LoVo (cell line): Measurements from ENCODE around the gene THSD8.
A peak's percentile ranks its signal among the peaks of the same experiment; 100 is the strongest.
"Not testable (repeated sequence)": the region's sequence is repeated elsewhere in the genome, so short reads cannot be mapped to it uniquely, and the experiment has no call there.

Source experiments
- DNase-seq: peaks from one replicate; pipeline ENCODE4 v3.0.0-alpha.2; 2016; ENCODE audit warnings: low spot score

Gene THSD8

DNA sequence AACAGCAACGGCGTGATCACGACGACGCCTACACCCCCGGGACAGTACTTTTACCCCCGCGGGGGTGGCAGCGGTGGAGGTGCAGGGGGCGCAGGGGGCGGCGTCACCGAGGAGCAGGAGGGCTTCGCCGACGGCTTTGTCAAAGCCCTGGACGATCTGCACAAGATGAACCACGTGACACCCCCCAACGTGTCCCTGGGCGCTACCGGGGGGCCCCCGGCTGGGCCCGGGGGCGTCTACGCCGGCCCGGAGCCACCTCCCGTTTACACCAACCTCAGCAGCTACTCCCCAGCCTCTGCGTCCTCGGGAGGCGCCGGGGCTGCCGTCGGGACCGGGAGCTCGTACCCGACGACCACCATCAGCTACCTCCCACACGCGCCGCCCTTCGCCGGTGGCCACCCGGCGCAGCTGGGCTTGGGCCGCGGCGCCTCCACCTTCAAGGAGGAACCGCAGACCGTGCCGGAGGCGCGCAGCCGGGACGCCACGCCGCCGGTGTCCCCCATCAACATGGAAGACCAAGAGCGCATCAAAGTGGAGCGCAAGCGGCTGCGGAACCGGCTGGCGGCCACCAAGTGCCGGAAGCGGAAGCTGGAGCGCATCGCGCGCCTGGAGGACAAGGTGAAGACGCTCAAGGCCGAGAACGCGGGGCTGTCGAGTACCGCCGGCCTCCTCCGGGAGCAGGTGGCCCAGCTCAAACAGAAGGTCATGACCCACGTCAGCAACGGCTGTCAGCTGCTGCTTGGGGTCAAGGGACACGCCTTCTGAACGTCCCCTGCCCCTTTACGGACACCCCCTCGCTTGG, 9.6 kb upstream of the THSD8 start:
- peak; percentile 68 for DNase-seq

DNA sequence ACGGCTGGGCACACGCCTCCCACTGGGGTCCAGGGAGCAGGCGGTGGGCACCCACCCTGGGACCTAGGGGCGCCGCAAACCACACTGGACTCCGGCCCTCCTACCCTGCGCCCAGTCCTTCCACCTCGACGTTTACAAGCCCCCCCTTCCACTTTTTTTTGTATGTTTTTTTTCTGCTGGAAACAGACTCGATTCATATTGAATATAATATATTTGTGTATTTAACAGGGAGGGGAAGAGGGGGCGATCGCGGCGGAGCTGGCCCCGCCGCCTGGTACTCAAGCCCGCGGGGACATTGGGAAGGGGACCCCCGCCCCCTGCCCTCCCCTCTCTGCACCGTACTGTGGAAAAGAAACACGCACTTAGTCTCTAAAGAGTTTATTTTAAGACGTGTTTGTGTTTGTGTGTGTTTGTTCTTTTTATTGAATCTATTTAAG, 9.0 kb upstream of the THSD8 start:
- no peak for DNase-seq

DNA sequence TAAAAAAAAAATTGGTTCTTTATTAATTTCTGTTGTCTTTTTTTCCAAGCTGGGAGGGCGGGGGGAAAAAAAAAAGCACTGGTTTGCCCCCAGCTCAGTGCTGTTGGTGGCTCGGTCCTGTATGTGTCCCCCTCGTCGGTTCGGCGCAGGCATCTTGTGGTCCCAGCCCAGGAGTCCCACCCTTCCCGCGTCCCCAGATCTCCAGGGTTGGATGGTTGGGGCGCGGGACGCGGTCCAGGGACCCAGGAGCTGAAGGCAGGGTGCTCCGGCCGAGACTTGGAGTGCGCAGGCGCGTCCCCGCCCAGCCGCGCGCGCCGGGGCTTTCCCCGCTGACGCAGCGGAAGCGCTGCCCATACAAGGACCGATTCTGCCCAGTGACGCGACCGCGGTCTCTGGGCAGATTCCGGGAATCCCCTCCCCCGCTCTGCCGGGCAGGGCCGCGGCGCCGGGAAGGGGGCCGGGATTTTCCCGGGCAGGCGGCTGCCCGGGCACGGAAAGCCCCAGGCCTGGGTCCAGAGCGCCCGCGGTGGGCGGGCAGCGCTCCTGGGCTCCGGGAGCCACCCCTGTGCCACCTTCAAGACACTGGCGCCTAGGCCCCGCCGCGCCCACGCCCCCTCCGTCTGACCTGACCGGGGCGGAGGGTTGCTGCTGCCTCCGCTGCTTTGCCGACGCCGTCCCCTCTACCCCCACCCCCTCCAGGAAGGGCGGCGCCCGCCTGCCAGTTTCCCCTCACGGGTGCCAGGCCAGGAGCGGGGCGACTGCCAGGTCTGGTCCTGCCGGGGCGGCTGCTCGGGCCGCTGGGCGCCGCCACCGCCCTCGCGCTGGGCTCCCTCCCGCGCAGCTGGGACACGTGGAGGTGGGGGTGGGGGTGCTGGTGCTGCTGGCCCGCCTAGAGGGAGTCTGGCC, 8.3 kb upstream of the THSD8 start:
- peak; percentile 96 for DNase-seq

DNA sequence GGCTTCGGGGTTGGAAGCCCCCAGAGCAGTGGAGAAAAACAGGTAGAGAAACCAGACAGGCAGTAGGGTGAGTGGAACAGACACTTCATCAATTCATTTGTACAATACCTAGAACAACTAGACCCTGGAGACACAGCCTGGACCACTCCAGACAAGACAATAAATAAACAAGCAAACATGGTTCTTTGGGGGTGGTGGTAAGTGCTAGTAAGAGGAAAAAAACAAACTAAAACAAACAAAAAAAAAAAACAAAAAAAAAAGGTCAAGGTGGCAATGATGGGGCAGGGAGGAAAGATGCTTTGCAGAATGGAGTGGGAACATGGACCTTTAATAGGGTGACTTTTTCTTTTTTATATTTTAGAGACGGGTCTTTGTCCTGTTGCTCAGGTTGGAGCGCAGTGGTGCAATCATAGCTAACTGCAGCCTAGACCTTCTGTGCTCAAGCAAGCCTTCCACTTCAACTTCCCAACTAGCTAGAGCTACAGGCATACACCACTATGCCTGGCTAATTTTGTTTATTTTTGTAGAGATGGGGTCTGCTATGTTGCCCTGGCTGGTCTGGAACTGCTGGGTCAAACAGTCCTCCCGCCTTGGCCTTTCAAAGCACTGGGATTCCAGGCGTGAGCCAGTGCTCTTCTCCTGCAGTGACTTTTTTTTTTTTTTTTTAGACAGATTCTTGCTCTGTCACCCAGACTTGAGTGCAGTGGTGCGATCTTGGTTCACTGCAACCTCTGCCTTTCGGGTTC, 7.5 kb upstream of the THSD8 start:
- DNase-seq = no peak

DNA sequence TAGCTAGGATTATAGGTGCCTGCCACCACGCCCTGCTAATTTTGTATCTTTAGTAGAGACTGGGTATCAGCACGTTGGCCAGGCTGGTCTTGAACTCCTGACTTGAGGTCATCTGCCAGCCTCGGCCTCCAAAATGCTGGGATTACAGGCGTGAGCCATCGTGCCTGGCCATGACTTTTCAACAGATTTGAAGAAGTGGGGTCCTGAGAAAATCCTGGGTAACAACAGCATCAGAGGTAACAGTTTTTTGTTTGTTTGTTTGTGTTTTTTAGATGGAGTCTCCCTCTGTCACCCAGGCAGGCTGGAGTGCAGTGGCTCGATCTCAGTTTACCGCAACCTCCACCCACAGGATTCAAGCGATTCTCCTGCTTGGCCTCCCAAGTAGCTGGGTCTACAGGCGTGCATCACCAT, 6.9 kb upstream of the THSD8 start:
- DNase-seq = no peak

DNA sequence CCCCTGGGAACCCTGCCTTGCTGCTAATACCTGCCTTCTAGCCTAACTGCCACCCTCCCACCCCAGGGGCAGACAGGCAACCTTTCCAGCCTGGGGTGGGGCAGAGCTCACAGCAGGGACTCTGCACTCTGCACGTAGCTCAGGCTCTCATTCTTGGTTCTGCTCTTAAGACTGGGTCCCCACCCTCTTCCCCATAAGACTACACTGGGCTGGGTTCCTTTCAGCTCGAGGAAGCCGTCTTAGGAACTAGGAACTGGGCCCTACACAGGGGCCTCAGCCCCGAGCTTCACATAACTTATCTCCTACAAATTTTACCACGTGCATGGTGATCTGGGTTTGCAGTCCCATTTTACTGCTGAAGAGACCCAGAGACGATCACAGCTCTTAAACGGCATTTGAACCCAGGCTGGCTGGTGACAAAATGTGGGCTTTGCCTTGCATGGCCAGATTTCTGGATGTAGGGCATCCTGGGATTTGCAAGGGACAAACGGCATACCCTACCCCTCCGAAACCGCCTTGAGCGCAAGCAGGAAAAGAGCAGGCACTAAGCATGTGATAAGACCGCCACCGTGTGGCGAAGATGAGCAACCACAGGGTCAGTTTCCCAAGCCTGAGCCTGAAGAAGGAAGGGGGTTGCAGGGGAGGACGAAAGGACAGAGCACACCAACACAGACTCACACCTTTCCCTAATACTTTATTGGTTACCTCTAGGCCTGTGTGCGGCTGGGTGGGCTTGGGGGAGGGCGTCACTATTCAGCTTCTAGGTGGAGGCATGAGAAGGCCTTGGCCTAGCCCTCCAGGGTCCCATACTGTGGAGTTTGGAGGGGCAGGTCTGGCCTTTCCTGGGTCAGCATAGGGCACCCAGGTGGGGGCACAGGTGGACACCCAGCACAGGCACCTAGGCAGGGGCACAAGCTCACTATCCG, 5.5 kb upstream of the THSD8 start:
- DNase-seq = peak; percentile 81

DNA sequence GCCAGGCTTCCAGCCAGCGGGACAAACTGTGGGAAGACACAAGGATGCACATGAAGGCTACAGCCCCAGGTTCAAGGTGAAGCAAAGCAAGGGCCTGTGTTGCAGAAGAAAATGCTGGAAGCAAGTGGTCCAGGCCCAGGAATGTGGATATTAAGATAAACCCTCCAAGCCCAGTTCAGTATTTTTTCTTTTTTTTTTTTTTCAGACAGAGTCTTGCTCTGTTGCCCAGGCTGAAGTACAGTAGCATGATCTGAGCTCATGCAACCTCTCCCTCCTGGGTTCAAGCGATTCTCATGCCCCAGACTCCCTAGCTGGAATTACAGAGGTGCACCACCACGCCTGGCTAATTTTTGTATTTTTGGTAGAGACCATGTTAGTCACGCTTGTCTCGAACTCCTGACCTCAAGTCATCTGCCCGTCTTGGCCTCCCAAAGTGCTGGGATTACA, 4.7 kb upstream of the THSD8 start:
- no peak for DNase-seq

DNA sequence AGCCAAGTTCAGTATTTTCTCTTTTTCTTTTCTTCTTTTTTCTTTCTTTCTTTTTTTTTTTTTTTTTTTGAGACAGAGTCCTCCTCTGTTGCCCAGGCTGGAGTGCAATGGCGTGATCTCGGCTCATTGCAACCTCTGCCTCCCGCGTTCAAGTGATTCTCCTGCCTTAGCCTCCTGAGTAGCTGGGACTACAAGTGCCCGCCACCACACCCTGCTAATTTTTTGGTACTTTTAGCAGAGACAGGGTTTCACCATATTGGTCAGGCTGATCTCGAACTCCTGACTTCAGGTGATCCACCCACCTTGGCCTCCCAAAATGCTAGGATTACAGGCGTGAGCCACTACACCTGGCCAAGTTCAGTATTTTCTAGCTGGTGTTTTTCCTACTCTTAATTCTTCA, 4.3 kb upstream of the THSD8 start:
- not testable (repeated sequence) for DNase-seq

DNA sequence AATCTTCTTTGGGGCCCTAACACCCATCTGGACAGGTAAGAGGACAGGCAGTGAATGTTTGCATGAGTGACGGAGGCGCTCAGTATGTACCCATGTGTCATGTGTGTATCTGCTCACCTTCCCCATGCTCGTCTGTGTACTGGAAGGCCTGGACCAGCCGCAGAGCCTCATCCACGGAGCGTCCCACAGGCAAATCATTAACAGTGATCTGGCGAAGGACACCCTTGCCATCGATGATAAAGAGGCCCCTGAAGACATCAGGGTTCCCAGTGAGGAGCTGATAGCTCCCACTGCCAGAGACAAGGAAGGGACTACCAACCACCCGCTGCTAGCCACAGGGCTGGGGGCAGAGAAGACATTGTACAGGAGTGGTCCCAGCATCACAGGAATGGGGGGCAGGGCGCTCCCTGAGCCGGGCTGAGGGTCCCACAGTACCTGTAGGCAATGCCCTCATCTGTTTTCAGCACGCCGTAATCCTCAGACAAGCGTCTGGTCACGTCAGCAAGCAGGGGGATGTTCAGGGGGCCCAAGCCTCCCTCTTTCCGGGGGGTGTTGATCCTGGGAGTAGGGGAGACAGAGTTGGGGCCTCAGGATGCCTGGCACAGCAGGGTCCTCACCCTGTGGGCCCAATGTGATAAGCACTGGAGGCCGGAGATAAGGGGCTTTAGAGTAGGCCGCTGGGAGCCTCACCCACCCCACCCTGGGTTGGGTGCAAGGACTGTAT, 2.0 kb upstream of the THSD8 start:
- no peak for DNase-seq

DNA sequence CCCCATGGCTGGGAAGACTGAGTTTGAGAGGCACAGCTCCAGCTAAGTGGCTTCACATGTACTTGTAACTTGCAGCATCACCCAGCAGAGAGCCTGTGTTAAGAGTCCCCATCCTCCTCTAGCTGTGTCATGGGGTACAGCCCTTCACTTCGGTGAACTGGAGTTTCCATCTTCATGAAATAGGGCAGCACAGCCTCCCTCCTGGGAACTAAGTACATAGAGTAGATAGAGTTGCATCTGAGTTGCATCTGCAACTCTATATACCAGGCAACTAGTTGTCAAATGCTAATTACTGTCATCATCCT, 1.5 kb upstream of the THSD8 start:
- DNase-seq = no peak

DNA sequence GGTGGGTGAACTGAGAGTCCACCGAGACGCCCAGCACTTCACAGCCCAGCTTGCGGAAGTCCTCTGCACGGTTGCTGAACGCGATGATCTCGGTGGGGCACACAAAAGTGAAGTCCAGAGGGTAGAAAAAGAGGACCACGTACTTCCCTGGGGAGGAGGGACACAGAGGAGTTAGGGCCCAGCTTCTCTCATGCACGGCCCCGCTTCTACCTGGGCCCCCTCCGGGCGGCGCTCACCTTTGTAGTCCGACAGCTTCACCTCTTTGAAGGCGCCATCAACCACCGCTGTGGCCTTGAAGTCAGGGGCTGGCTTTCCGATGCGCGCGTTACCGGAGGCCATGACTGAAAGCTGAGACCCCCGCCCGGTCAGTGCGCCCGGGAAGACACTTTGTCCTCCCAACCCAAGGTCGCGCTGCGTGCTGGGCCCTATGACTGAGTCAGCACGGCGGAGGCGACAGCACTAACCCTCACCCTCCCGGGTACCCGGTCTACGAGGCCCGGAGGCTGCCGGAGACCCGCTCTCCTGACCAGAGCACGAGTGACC, 875 bp upstream of the THSD8 start:
- DNase-seq = no peak

DNA sequence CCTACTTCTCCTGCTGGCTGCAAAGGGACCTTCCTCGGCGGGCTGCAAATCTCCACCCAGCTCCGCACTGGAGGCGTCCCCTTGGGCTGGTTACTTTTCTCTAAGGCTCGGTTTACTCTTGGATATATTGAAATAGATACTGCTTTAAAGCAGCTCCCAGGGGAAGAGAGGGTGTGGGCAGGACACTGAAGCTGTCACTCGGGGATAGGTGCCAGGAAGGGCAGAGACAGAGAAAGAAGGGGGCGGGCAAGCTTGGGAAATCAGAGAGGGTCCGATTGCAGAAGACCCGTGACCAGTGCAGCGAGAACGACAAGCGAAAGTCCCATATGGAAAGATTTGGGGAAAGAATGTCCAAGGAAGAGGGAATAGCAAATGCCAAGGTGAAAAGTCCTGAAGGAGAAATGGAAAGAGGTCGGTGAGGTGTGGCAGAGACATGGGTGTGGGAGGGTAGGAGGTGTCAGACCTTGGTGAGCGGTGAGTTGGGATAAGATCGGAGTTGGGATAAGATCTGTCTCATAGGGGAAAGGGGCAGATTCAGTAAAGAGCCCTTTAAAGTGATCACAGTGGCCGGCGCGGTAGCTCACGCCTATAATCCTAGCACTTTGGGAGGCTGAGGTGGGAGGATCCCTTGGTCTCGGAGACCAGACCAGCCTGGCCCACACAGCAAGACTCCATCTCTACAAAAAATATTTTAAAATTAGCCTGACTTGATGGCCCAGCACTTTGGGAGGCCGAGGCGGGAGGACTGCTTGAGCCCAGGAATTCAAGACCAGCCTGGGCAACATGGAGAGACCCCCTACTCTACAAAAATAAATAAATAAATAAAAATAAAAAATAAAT, 618 bp downstream of the THSD8 start:
- DNase-seq = no peak

DNA sequence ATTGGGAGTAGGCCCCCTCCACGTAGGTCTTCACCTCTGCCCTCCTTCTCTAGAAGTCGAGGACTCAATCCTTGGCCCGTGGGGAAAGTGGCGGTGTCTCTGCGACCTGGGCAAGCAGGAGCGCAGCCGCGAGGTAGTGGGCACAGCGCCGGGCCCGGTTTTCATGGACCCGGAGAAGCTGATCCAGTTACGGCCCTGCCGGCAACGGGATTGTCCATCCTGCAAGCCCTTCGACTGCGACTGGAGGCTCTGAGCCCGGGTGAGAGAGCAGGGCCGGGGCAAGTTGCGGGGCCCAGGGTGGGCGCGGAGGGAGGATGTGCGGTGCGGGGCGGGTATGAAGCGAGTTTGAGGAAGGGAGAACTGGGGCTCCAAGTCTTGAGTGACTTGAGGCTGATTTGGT, 2.2 kb downstream of the THSD8 start:
- no peak for DNase-seq

DNA sequence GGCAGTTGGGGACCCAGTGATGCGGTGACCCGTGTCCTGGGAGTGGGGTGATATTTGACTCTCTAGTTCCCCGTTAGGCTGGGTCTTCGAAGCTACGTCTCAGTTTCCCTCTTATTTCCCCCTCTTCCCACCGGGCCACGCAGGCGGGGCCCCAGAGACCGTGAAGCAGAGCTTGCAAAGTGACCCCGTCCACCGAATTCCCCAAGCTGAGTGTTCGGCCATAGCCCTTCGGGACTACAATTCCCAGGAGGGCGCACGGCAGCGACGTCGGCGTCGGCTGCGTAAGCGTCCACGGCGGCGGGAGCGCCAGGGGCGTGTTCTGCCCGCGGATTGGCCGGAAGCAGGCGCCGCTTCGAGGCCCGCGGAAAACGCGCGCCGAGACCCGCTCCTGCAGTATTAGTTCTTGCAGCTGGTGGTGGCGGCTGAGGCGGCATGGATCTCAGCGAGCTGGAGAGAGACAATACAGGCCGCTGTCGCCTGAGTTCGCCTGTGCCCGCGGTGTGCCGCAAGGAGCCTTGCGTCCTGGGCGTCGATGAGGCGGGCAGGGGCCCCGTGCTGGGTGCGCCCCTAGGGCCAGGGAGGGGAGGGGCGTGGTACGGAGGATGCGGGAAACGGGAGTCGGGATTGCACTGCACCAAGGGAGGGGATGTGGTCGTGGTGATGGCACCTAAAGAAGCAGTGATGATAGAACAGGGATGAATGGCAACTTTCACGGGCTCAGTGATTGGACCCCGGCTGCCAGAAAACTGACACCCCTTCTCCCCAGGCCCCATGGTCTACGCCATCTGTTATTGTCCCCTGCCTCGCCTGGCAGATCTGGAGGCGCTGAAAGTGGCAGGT, 4.6 kb downstream of the THSD8 start, which contains the start of gene RNASEH2A:
Gene RNASEH2A (plus strand): TSS at position 343 of the 840 bp plus-strand sequence. CDS start 90 bp downstream, at position 433.
- peak; percentile 92 for DNase-seq

DNA sequence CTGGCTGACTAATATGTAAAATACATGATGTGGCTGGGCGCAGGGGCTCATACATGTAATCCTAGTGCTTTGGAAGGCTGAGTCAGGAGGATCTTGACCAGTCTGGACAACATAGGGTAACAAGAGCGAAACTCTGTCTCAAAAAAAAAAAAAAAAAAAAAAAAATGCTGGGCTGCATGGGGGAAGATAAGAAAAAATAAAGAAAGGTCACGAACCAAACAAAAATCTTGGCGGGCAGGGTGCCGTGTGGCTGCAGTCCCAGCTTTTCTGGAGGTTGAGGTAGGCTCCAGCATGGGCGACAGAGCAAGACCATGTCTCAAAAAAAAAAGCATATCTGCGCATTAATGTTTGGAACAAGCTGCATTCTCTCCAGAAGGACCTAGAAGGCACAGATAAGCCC, 13.2 kb downstream of the THSD8 start:
- DNase-seq = no peak

DNA sequence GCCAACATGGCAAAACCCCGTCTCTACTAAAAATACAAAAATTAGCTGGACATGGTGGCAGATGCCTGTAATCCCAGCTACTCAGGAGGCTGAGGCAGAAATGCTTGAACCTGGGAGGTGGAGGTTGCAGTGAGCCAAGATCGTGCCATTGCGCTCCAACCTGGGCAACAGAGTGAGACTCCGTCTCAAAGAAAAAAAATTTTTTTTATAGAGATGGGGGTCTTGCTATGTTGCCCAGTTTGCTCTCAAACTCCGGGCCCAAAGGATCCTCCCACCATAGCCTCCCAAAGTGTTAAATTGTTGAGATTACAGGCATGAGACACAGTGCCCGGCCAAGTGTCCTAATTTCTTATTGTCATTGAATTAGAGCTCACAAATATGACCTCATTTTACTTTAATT, 15.3 kb downstream of the THSD8 start:
- not testable (repeated sequence) for DNase-seq

DNA sequence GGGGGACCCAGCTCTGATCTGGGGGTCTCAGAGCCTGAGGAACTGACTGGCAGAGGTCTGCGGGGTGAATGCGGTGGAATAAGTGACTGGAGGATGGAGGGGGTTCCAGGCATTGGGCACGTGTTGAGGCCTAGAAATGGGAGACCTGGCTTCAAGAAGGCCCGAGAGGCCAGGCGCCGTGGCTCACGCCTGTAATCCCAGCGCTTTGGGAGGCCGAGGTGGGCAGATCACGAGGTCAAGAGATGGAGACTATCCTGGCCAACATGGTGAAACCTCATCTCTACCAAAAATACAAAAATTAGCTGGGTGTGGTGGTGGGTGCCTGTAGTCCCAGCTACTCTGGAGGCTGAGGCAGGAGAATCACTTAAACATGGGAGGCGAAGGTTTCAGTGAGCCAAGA, 15.9 kb downstream of the THSD8 start:
- DNase-seq = not testable (repeated sequence)

DNA sequence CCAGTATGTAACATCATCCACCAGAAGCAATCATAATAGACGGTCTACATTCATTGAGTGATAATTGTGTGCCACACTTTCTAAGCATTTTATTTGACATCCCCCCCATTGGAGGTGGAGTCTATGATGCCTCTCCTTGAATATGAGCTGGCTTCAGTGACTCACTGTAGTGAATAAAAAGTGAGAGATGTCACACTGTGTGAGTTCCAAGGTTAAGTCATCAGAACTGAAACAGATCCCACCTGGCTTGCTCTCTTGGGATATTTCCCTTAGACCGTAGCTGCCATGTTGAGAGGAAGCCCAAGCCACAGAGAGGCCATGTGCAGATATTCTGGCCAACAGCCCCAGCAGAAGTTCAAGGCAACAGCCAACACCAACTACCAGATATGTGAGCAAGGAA, 19.9 kb downstream of the THSD8 start:
- no peak for DNase-seq
